Measurements from ENCODE around the gene ATP6V0E1.
"Not testable (repeated sequence)": the region's sequence is repeated elsewhere in the genome, so short reads cannot be mapped to it uniquely, and the experiment has no call there.

ATP6V0E1 gene

DNA sequence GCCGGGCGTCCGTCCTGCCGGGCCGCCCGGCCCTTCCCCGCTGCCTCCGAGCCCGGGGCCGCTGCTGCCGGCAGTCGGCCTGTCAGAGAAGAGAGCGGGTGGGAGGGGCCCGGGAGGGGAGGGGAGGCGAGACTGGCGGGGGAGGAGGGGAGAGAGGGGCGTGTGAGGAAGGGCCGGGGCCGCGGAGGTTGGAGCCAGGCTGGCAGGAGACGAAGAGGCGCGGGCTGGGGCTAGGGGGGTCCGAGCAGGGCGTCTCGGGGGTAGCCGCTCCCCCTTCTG lies 73.2 kb downstream of the ATP6V0E1 start:
- peak overlapping the region; percentile 90 for H3K27ac ChIP-seq

DNA sequence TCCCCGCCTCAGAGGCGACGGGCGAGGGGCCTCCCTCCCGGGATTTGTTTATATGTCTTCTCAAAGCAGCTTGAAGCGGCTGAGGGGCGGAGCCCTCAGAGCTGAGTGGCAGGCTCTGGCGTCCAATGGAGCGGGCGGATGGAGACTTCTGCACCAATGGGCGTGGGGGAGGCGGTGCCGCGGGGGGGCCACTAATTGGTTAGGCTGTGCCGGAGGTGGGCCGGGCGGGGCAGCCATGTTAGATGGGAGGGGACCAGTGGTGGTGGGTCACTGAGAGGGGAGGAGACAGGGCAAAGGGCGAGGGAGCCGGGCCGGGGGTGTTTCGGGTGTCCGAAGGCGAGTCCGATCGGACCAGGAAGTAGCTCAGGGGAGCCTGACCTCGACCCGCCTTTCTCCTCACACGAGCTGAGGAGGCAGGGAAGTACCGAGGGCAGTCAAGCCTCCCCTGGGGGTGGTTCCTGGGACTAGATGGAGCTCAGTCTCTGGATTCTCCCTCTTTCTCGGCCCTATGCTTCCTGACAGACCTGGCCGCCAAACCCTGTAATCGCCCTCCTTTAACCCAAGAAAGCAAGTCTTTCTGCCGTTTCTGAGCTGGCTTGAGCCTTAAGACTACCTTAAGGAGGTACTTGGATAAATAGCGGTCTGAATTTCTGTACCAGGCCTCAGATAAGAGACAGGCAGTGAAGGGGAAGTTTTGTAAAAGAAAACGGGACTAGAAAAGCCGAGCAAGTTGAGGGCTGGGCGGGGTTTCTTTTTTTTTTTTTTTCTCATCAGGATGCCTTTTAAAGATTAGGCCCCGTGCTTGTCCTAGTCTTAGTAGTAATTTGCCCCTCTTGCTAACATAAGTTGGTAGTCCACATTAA lies 73.7 kb downstream of the ATP6V0E1 start:
- peak overlapping the region; percentile 90 for H3K27ac ChIP-seq
- TF ChIP-seq ZFX (IDR thresholded peaks at IDR 0.05; ENCODE audit: borderline replicate concordance) = no peak
- TF ChIP-seq, protein P1, sequence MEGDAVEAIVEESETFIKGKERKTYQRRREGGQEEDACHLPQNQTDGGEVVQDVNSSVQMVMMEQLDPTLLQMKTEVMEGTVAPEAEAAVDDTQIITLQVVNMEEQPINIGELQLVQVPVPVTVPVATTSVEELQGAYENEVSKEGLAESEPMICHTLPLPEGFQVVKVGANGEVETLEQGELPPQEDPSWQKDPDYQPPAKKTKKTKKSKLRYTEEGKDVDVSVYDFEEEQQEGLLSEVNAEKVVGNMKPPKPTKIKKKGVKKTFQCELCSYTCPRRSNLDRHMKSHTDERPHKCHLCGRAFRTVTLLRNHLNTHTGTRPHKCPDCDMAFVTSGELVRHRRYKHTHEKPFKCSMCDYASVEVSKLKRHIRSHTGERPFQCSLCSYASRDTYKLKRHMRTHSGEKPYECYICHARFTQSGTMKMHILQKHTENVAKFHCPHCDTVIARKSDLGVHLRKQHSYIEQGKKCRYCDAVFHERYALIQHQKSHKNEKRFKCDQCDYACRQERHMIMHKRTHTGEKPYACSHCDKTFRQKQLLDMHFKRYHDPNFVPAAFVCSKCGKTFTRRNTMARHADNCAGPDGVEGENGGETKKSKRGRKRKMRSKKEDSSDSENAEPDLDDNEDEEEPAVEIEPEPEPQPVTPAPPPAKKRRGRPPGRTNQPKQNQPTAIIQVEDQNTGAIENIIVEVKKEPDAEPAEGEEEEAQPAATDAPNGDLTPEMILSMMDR (IDR thresholded peaks at IDR 0.05) = no peak

More for the DNA sequence above, 73.2 kb downstream of the ATP6V0E1 start:
- no peak for TF ChIP-seq ZFX (IDR thresholded peaks at IDR 0.05; ENCODE audit: borderline replicate concordance)
- TF ChIP-seq, protein P1 (IDR thresholded peaks at IDR 0.05) = no peak

DNA sequence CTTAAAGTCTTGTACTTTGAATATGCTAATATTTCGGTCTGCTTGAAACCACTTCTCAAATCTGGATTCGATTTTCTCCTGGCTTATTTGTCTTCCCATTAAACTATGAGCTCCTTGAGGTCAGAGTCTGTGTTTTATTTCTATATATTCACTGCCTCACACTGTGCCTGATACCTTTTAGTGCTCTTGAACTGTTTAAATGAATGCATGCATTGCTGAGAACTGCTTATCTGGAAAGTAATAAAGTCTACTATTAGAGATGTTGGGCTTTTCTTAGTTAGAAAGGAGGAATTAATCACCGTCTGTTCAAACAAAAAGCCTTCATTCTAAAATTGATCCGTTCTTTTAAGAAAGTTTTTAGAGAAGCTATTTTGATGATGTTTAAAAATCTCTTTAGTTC lies 78.6 kb downstream of the ATP6V0E1 start:
- no peak overlapping the region for H3K27ac ChIP-seq
- TF ChIP-seq, protein P1 (IDR thresholded peaks at IDR 0.05) = no peak
- no peak for TF ChIP-seq ZFX (IDR thresholded peaks at IDR 0.05; ENCODE audit: borderline replicate concordance)

DNA sequence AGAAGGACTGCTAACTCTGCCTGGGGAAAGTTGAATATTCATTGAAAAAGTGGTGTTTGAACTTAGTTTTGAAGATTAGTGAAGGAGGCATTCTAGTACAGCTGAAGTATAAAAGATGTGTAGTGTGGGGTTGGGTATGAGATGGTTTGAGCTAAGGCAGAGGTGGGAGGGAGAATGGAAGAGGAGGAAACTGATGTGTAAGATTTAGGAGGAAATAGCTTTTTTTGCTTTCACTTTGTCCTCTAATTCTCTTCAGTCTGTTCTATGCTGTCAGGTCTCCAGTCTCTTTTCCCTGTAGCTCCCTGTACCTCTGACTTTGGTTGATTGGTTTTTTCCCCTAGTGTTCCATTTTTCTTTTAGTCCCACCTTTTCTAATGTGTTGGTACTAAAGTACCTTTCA lies 81.6 kb downstream of the ATP6V0E1 start:
- H3K27ac ChIP-seq = no peak overlapping the region
- TF ChIP-seq, protein P1 (IDR thresholded peaks at IDR 0.05) = no peak
- no peak for TF ChIP-seq ZFX (IDR thresholded peaks at IDR 0.05; ENCODE audit: borderline replicate concordance)

DNA sequence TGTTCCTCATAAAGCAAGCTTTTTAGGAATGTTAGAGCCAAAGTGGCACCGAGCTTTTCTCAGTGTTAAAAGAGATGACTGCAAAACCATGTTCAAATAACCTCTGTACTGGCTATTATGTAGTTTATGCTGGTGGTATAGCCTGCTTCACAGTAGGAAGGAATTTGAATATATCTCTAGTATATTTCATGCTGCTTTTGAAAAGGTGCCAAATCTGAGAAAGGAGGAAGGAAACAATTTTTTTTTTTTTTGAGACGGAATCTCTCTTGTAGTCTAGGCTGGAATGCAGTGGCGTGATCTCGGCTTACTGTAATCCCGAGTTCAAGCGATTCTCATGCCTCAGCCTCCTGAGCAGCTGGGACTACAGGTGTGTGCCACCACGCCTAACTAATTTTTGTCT lies 86.1 kb downstream of the ATP6V0E1 start:
- TF ChIP-seq, protein P1 (IDR thresholded peaks at IDR 0.05) = no peak
- no peak overlapping the region for H3K27ac ChIP-seq

DNA sequence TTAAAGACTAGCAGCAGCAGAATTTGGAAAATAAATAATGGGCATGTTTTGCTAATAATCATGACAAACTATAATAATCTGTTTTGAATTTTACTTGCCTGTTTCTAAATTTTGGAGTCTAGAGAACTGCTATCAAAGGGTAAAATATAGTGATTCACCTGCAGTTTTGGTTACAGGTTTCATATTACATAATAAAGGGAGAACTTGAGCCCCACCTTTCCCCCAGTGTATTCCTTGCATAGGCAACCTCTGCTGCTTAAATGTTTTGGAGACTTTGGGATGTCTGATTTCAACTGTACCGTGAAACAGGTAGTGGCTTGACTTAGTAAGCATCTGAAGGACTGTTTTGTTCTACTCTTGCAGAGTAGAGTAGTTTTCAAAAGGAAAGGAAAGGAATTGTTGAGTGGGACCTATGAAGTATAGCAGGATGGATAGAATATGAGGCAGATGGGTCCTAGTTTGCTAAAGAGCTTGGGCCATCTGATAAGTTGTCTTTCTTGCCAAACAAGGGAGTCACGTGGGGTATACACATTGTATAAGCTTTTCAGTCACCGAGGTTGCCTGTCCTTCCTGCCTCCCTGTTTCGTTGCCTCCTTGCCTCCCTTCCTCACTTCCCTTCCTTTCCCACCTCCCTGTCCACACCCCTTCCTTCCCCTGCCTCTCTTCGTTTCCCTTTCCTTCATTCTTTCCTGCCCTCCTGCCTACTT lies 91.7 kb downstream of the ATP6V0E1 start:
- no peak for TF ChIP-seq ZFX (IDR thresholded peaks at IDR 0.05; ENCODE audit: borderline replicate concordance)
- no peak overlapping the region for H3K27ac ChIP-seq

DNA sequence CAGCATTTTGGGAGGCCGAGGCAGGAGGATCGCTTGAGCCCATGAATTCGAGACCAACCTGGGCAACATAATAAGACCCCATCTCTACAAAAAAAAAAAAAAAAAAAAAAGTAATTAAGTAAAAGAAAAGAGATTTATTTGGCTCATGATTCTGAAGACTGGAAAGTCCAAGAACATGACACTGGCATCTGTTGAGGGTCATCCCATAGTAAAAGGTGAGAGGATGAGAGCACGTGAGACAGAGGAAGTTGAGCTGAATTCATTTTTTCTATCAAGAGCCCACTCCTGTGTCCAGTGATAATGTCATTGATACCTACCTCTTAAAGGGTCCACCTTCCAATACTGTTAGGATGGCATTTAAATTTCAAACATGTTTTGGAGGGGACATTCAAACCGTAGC lies 92.4 kb downstream of the ATP6V0E1 start:
- no peak overlapping the region for H3K27ac ChIP-seq
- TF ChIP-seq ZFX (IDR thresholded peaks at IDR 0.05; ENCODE audit: borderline replicate concordance) = no peak
- TF ChIP-seq, protein P1 (IDR thresholded peaks at IDR 0.05) = no peak

DNA sequence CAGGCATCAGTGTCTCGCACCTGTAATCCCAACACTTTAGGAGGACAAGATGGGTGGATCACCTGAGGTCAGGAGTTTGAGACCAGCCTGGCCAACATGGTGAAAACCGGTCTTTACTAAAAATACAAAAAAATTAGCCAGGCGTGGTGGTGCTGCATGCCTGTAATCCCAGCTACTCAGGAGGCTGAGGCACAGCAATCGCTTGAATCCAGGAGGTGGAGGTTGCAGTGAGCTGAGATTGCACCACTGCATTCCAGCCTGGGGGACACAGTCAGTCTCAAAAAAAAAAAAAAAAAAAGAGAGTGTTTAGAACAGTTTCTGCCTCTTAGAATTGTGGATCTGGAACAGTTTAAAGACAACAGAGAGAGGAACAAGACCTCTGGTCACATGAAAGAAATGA lies 92.9 kb downstream of the ATP6V0E1 start:
- not testable (repeated sequence) for H3K27ac ChIP-seq
